NCI-H82 treated with DMSO at 0.1 percent for 48 hours (cell line): ENCODE measurements around the gene GBGT1.

Experiments used
- DNase-seq: peaks from one replicate; lab custom pipeline; 2025; ENCODE audit not compliant: unreplicated experiment; lab: John Stamatoyannopoulos, UW

The GBGT1 gene

GRCh38 chr9:133117271-133118178 lies 46.2 kb downstream of the GBGT1 start:
- no peak for DNase-seq

- no peak for DNase-seq
These were observed 47.1 kb downstream of the GBGT1 start for GRCh38 chr9:133116346-133117231.

DNA sequence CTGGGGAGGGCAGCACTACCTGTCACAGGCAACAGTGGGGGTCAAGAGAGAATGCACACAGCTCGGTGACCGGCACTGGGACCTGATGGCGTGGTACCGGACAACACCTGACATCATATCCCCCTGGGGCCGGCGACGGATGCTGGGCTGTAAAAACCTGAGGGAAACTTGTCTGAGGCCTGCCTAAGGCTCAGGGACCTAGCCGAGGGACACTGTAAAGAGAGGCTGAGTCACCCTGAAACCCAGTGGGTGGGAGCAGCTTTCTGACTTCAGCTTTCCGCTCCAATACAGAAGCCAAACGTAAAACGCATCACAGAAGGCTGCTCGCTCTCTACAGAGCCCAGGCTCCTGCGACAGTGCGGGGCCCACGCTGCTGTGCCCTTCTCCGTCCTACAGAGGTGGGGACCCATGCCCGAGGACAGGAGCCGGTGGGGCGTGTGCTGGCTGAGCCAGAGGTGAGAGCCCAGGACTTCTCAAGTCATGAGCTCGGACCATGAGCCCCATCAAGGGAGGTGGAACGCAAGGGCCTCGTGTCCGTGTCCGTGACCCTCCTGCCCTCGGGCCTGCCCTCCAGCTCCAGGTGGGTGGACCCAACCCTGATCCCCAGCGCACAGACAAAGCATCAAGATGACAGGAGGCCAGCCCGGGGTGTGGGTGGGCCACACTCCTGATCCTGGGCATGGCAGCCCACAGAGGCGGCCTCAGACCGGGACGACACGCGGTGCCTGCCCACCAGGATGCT lies 47.9 kb downstream of the GBGT1 start:
- no peak for DNase-seq

GRCh38 chr9:133114886-133115603 lies 48.7 kb downstream of the GBGT1 start:
- no peak for DNase-seq

DNA sequence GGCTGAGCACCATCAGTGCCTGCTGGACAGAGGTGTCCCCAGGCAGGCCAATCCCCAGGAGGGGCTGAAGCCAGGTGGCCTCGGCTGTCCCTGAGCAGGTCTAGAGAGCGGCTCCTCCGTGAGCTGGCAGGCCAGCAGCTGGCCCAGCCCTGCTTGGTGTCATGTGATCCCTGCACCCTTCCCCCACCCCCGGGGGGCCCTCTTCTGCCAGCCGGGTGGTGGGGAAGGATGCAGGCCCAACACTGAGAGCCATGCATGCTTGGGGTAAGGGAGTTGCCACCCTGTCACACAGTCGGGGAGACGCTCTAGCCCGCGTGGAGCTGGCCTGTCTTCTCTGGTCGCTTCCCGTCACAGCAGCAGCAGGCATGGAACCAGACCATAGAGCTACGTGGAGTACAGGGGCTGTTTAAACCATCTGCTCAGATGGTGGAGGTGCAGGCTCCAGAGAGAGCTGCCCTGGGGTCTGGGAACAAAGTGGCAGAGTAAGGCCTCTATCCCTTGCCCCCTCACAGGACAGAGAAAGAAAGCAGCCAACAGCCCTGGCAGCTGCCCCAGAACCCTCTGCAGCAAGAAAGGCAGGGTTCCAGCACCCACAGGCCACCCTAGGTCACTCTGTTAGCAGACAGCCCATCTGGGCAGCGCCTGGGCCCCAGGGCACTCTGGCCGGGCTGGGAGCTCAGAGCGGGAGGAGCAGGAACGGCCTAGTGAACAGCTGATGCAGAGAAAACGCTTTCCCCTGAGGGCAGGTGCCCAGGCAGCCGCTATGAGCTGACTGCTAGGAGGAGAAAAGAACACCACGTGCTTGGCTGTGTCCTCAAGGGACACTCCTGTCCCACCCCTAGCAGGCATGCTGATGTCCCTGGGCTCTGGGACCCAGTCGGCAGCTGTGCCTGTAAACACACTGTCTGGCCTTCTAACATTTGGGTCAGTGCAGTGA lies 49.5 kb downstream of the GBGT1 start:
- DNase-seq: no peak

DNA sequence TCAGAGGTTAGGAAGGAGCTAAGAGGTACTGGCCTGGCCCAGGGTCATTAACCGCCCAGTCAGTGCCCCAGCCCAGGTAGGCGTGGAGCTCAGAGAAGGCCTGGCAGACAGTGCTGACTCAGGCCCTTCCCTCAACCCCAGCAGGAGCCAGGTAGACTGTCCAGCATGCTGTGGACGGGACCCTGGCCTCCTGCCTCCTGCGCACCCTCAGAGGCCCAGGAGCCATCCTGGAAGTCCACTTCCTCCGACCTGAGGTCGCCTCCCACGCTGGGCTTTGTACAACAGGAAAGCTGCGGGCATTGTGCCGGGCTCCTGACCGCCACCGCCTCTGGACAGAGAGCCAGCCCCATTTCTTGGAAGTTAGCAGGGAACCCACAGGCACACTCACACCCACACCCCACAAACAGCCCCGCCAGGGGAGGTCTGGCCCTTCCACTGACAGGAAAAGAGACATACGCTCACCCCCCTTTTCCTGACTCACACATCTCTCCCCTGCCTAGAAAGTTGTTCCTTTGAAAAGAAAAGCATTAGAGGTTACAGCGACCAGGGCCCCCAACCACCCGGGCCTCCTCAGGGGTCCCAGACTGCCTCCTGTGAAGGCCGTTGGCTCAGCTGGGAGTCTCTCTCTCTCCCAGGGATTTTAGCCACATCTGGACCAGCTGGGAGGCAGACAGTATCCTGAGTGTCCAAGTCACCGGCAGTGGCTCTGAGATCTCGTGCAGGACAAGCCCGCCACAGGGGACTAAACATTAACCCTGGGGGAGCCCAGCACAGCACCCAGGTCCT lies 50.4 kb downstream of the GBGT1 start:
- no peak for DNase-seq

GRCh38 chr9:133112663-133113026 lies 51.1 kb downstream of the GBGT1 start:
- DNase-seq: no peak

DNA sequence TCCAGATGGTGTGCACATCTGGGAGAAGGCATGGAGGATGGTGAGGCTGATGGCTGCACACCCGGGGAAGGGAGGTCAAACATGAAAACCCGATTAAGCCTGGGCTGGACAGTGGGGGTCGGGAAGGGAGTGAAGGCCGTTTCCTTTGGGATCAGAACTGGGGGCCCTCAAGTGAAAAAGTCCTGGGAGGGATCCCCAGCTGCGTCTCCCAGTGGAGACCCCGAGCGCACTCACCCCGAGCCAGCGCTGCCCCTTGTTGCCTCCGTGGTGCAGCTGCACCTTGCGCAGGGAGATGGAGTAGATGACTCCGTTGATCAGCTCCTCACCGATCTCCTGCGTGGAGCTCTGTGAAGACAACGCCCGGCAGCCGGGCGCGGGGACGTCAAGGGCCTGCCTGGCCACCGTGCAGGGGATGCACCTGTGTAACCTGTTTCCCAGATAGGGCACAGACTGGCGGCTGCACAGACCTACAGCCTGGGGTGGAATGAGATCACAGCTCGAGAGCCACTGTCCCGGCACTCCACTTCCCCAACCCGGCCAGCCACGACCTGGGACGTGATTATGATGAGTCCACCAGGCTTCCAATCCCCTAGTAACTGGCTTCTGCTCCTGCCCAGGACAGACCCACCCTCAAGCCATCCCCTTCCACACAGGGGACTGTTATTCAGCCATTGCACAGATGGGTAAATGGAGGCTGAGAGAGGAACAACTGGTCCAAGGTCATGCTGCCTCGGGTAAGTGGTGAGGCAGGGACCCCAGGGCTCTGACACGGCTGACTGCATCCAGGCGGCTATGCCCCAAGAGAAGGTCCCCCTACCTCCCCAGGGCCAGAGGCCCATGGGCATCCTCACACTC lies 51.7 kb downstream of the GBGT1 start:
- no peak for DNase-seq

DNA sequence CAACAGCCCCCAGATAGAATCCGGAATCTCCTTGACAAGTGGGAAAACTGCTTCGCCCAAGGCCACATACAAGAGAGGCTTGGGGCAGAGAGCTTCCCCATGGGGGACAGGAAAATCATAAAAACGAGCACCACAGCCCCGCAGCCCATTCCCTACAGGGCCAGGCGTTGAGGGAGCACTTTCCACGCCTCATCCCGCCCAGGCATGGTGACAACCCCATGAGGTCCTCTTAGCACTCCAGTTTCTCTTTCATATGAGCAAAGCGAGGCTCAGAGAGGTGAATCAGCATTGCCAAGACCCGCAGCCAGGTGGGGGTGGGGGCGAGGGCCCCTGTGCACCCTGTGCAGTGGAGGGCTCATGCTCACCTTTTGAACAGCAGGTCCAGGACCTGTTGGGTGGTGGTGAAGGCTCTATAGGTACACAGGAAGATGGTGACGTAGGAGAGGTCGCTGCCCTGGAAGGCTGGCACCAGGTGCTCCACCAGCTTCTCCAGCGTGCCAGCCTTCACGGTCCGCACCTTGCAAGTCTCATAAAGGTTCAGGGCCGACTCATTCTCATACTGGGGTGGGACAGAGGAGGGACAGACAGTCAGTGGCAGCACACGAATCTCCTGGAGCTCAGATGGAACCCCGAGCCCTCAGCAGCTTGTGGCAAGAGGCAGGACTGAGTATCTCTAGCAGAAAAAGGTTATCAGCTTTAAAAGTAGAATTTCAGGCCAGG lies 53.6 kb downstream of the GBGT1 start:
- DNase-seq: no peak

- DNase-seq: no peak
These were observed 54.7 kb downstream of the GBGT1 start for GRCh38 chr9:133108794-133109641.

GRCh38 chr9:133107961-133108793 lies 55.5 kb downstream of the GBGT1 start:
- no peak for DNase-seq

GRCh38 chr9:133107245-133107722 lies 56.4 kb downstream of the GBGT1 start:
- DNase-seq: no peak

DNA sequence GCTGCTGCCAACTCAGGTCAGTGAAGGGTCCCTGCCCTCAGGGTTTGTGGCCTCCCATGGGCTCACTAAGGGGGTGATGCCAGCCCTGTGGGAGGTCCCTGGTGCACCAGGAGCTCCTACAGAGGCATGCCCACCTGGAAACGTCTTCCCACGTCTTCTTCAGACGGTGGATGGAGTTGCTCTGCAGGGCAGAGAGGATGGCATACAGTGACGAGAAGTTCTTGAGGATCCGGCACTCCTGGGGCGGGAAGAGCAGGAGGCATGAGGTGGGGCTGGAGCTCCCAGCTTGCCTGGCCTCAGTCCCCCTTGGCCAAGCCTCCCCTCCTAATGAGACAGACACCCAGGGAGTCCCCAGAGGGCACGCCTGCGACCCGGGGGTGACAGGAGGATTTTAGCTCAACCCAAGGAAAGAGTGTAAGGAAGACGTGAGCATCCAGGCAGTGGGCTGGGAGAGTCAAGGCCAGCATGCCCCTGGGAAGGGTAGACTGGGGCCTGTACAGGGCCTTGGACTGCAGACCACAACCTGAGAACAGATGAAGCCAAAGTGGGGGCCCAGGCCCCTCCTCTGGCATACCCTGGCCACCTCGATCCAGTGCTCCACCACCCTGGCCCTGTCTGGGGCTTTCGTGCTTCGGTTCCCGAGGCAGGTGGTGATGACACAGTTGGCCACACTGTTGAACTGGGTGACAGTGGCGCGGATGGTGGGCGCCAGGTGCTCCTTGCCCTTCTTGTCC lies 57.0 kb downstream of the GBGT1 start:
- no peak for DNase-seq

DNA sequence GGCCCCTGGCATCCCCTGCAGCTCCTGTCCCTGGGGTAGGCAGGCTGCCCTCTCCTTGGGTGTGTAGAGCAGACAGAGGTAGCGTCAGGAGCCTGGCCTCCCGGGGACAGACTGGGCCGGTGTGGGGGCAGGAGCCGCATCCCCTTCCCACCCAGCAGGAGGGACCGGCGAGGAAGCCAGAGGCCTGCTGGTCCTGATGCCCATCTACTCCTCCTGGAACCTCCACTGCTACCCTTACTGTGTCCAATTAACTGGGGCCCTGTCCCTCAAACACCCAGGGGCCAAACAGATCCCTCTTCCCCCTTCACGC lies 58.3 kb downstream of the GBGT1 start:
- DNase-seq: no peak
